HG03135 (cell line): ENCODE results near the gene PANX3.

Source experiments
- ATAC-seq: cut with Tn5 transposase; IDR thresholded peaks from one replicate; pipeline ENCODE4 v1.9.1; 2021; ENCODE audit warnings: mild to moderate bottlenecking, moderate library complexity; ENCODE audit not compliant: unreplicated experiment

The PANX3 gene

GRCh38 chr11:124656774-124657630 lies 45.8 kb downstream of the PANX3 start:
- ATAC-seq = no peak

GRCh38 chr11:124657904-124658303 lies 46.7 kb downstream of the PANX3 start:
- ATAC-seq = no peak

GRCh38 chr11:124658501-124658900 lies 47.3 kb downstream of the PANX3 start:
- no peak for ATAC-seq

GRCh38 chr11:124658986-124659385 lies 47.8 kb downstream of the PANX3 start:
- ATAC-seq = no peak

- ATAC-seq = no peak
These were observed 50.3 kb downstream of the PANX3 start for GRCh38 chr11:124661553-124661952.

- no peak for ATAC-seq
These were observed 50.9 kb downstream of the PANX3 start for GRCh38 chr11:124662106-124662505.

- no peak for ATAC-seq
These were observed 52.6 kb downstream of the PANX3 start for GRCh38 chr11:124663861-124664260.

- no peak for ATAC-seq
These were observed 56.4 kb downstream of the PANX3 start for GRCh38 chr11:124667601-124668000.

- ATAC-seq = no peak
These were observed 58.0 kb downstream of the PANX3 start for GRCh38 chr11:124669193-124669592.
